OCI-LY1 (cell line): ENCODE measurements around the gene ARHGAP27.
"Not testable (repeated sequence)": the region's sequence is repeated elsewhere in the genome, so short reads cannot be mapped to it uniquely, and the experiment has no call there.

Experiments
- H2AFZ ChIP-seq: fragments of 200-600 bp; sonication (generic), shearing (Covaris generic); 2 replicates; pipeline ENCODE4 v1.6.0; 2014; ENCODE audit warnings: antibody characterized with exemption, mild to moderate bottlenecking, low read length
- H3F3A ChIP-seq: fragments of 200-600 bp; sonication (generic), shearing (Covaris generic); 2 replicates; pipeline ENCODE4 v1.6.0; 2014; ENCODE audit warnings: mild to moderate bottlenecking, antibody characterized with exemption, low read length, moderate library complexity; ENCODE audit not compliant: insufficient read depth
- H3K27ac ChIP-seq: fragments of 200-600 bp; sonication (generic); 2 replicates; pipeline ENCODE4 v1.5.1; 2014; ENCODE audit warnings: low read length, mixed run types, mild to moderate bottlenecking, low read depth; ENCODE audit not compliant: poor library complexity, severe bottlenecking
- H3K27me3 ChIP-seq: fragments of 200-600 bp; sonication (generic); 2 replicates; pipeline ENCODE4 v1.6.0; 2014; ENCODE audit warnings: antibody characterized with exemption, mild to moderate bottlenecking, low read length, moderate library complexity; ENCODE audit not compliant: insufficient read depth
- H3K36me3 ChIP-seq: fragments of 200-600 bp; sonication (generic); 2 replicates; pipeline ENCODE4 v1.6.1; 2014; ENCODE audit warnings: mild to moderate bottlenecking, antibody characterized with exemption, low read length, moderate library complexity, mixed read lengths; ENCODE audit not compliant: insufficient read depth
- H3K4me1 ChIP-seq: fragments of 200-600 bp; sonication (generic); 2 replicates; pipeline ENCODE4 v1.5.1; 2014; ENCODE audit warnings: mild to moderate bottlenecking, low read length, moderate library complexity; ENCODE audit not compliant: insufficient read depth, severe bottlenecking
- H3K4me2 ChIP-seq: fragments of 200-600 bp; sonication (generic), shearing (Covaris generic); 2 replicates; pipeline ENCODE4 v1.6.1; 2014; ENCODE audit warnings: low read length
- H3K4me3 ChIP-seq: fragments of 200-600 bp; sonication (generic); 2 replicates; pipeline ENCODE4 v1.5.1; 2014; ENCODE audit warnings: low read length, low read depth, mild to moderate bottlenecking, mixed read lengths; ENCODE audit not compliant: poor library complexity, severe bottlenecking
- H3K79me2 ChIP-seq: fragments of 200-600 bp; shearing (Covaris generic); 2 replicates; pipeline ENCODE4 v1.6.1; 2016; ENCODE audit warnings: mixed run types, low read length, mixed read lengths; ENCODE audit not compliant: insufficient read depth
- H3K9ac ChIP-seq: fragments of 200-600 bp; sonication (generic), shearing (Covaris generic); 2 replicates; pipeline ENCODE4 v1.6.1; 2014; ENCODE audit warnings: mild to moderate bottlenecking, low read length, mixed read lengths
- H3K9me2 ChIP-seq: fragments of 200-600 bp; sonication (generic), shearing (Covaris generic); 2 replicates; pipeline ENCODE4 v1.6.1; 2014; ENCODE audit warnings: low read depth, mild to moderate bottlenecking, low read length, mixed read lengths
- H3K9me3 ChIP-seq: fragments of 200-600 bp; shearing (Covaris generic); 2 replicates; pipeline ENCODE4 v1.6.1; 2014; ENCODE audit warnings: low read length, mixed read lengths
- H4K20me1 ChIP-seq: fragments of 200-600 bp; sonication (generic), shearing (Covaris generic); 2 replicates; pipeline ENCODE4 v1.6.0; 2016; ENCODE audit warnings: mild to moderate bottlenecking, low read length; ENCODE audit not compliant: insufficient read depth
- EZH2 ChIP-seq: fragments of 200-600 bp; sonication (generic), shearing (Covaris generic); IDR thresholded peaks from 2 replicates; pipeline ENCODE4 v1.8.0; 2017; ENCODE audit warnings: borderline replicate concordance, mixed run types, mild to moderate bottlenecking, antibody characterized with exemption, low read length, moderate library complexity, mixed read lengths
- TF ChIP-seq, protein P1 (sequence below): fragments of 200-600 bp; sonication (generic), shearing (Covaris generic); IDR thresholded peaks from 2 replicates; pipeline ENCODE4 v1.5.1; 2017; ENCODE audit warnings: mild to moderate bottlenecking, antibody characterized with exemption, low read length, moderate library complexity, mixed read lengths

The ARHGAP27 gene

DNA sequence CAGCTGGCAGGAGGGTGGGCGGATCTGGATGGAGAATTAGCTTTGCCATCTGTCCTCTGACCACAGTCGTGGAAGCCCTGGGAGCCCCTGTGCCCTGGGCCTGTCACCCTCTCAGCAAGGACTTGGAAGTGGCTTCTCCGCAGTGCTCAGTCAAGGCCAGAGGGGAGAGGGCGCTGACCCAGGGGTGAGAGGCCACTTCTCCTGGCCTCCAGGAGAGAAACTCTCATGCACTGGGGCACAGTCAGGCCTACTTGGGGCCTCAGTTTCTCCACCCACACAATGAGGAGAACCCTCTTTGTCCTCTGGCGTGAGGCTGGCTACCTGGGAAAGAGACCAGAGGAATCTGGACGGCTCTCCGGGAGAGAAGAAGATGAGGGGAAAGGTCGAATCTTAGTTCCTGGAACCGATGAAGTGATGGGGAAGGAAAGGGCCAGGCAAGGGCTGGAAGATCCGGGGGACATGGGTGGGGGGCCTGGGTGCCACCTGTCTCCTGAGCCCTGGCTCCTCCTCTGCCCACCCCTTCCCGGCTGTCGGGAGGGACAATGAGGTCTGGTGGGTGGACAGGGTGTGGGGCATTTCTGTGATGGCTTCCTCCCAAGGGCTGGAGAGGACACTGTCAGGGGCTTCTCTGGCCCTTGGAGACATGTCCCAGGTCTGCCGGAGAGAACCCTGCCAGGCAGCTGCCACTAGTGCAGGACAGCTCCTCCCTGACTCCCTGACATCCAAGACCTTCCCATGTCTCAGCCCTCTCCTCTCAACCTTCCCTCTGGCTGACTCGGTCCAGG is 9.0 kb upstream of the ARHGAP27 start:
- H3F3A ChIP-seq = no peaks in the 10 kb centered on the region
- no peak overlapping the region for H3K9ac ChIP-seq
- H4K20me1 ChIP-seq = no peaks in the 10 kb centered on the region
- H3K4me1 ChIP-seq = peaks cover 11% of the 10 kb centered on the region
- no peak overlapping the region for H2AFZ ChIP-seq
- no peak overlapping the region for H3K4me3 ChIP-seq
- no peaks in the 10 kb centered on the region for H3K79me2 ChIP-seq
- H3K4me2 ChIP-seq = no peak overlapping the region
- no peaks in the 10 kb centered on the region for H3K36me3 ChIP-seq
- H3K9me3 ChIP-seq = no peaks in the 10 kb centered on the region
- no peak overlapping the region for H3K27ac ChIP-seq
- H3K9me2 ChIP-seq = no peaks in the 10 kb centered on the region
- H3K27me3 ChIP-seq = no peaks in the 10 kb centered on the region
- no peak for TF ChIP-seq EZH2
- TF ChIP-seq, protein P1, sequence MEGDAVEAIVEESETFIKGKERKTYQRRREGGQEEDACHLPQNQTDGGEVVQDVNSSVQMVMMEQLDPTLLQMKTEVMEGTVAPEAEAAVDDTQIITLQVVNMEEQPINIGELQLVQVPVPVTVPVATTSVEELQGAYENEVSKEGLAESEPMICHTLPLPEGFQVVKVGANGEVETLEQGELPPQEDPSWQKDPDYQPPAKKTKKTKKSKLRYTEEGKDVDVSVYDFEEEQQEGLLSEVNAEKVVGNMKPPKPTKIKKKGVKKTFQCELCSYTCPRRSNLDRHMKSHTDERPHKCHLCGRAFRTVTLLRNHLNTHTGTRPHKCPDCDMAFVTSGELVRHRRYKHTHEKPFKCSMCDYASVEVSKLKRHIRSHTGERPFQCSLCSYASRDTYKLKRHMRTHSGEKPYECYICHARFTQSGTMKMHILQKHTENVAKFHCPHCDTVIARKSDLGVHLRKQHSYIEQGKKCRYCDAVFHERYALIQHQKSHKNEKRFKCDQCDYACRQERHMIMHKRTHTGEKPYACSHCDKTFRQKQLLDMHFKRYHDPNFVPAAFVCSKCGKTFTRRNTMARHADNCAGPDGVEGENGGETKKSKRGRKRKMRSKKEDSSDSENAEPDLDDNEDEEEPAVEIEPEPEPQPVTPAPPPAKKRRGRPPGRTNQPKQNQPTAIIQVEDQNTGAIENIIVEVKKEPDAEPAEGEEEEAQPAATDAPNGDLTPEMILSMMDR = no peak

DNA sequence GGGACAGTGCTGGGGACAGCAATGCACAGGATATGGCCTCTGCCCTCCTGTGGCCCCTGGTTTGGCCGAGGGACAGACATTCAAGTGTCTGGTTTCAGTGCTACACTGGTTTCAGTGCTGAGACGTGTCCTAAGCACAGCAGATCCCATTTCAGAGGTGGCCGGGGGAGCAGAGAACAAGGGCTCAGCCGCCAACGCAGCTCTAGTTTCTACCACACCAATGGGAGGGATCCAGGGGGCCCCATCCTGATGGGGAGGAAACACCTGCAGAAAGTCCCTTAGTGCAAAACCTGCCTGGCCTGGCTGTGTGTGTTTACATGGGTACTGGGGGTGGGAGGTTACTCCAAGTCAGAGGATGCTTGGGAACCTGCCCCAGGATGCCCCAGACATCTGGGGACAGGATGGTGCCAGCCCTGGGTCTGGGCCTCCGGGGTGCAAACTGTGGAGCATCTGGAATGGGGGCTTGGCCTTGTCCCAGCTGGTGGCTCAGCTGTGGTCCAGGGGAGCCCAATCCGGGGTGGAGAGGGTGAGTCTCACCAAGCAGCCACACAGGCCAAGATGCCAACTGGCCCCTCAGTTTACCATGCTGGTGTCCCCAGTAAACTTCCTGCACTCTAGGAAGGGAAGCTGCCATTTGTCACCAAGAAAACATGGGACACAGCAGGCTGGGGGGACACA is 8.3 kb upstream of the ARHGAP27 start:
- not testable (repeated sequence) for H4K20me1 ChIP-seq, H3K4me2 ChIP-seq, H3K9ac ChIP-seq

DNA sequence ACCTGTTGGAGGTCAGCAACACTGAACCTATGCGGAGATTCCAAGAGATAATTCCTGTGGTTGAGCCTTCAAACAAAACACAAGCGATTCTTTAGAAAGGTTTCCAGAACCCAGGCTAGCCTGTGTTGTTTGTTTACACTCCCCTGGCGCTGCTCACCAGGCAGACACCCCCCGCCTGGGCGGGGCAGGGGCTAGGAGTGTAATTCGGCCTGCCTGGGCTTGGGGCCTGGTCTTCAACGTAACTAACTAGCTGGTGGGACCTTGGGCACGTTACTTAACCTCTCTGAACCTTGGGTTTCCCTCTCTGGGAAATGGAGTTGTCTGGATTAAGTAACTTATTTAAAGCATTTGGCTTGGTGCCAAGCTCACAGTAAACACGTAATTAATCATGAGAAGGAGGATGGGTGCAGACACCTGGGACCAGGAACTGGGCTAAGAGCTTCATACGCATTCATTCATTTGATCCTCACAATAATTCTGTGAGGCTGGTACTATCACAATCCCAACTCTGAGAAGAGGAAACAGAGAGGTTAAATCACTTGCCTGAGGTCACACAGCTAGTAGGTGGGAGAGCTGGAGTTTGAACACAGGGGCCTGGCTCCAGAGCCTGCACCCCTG is 7.6 kb upstream of the ARHGAP27 start:
- Histone ChIP-seq H2AFZ (no peak overlapping the region), H3K27ac (peak overlapping the region; percentile 37), H3K9ac (no peak overlapping the region; the same call in 1 of the 2 replicates), H3K4me3 (no peak overlapping the region), H3K79me2 (no peaks in the 10 kb centered on the region), H3K4me1 (peaks cover 11% of the 10 kb centered on the region), H3F3A (no peaks in the 10 kb centered on the region), H3K27me3 (no peaks in the 10 kb centered on the region), H3K4me2 (no peak overlapping the region), H4K20me1 (no peaks in the 10 kb centered on the region), H3K9me3 (no peaks in the 10 kb centered on the region), H3K36me3 (peaks cover 7% of the 10 kb centered on the region; the same call in 1 of the 2 replicates), H3K9me2 (no peaks in the 10 kb centered on the region)
- TF ChIP-seq, protein P1 = no peak
- TF ChIP-seq EZH2 = no peak

More for the DNA sequence above, 8.3 kb upstream of the ARHGAP27 start:
- H3K9me3 ChIP-seq, H2AFZ ChIP-seq, H3K79me2 ChIP-seq, H3K36me3 ChIP-seq, H3K4me3 ChIP-seq, H3K9me2 ChIP-seq, H3F3A ChIP-seq, H3K27me3 ChIP-seq: not testable (repeated sequence)
- peaks cover 11% of the 10 kb centered on the region for H3K4me1 ChIP-seq
- H3K27ac ChIP-seq = peak overlapping the region; percentile 37
